Astrocyte (in vitro differentiated cells and primary cell): ENCODE results near the gene USP17L22. TPM values are rescaled to one million over a fixed set of nuclear protein-coding genes. Genes with fewer than 3 reads are reported as not detected.
"Not testable (repeated sequence)": the region's sequence is repeated elsewhere in the genome, so short reads cannot be mapped to it uniquely, and the experiment has no call there.

Experiments
- DNase-seq: peaks from one replicate; pipeline ENCODE4 v3.0.0-alpha.2; 2010; ENCODE audit warnings: low read depth
- FAIRE-seq: peaks from 2 replicates; lab custom pipeline; 2011; peaks lifted over from hg19 to GRCh38; lab: Jason Lieb, UNC
- H2AFZ ChIP-seq: 2 replicates; pipeline ENCODE4 v1.6.0; 2012; ENCODE audit warnings: low read depth, low read length, inconsistent platforms
- H3K27ac ChIP-seq: 2 replicates; pipeline ENCODE4 v1.5.1; 2011; ENCODE audit warnings: low read depth, low read length, inconsistent platforms
- H3K27me3 ChIP-seq: 2 replicates; pipeline ENCODE4 v1.6.0; 2011; ENCODE audit warnings: low read length, inconsistent platforms; ENCODE audit not compliant: insufficient read depth
- H3K36me3 ChIP-seq: 2 replicates; pipeline ENCODE4 v1.5.1; 2011; ENCODE audit warnings: low read length, inconsistent platforms; ENCODE audit not compliant: insufficient read depth
- H3K4me1 ChIP-seq: 2 replicates; pipeline ENCODE4 v1.5.1; 2011; ENCODE audit warnings: low read length, inconsistent platforms; ENCODE audit not compliant: insufficient read depth
- H3K4me2 ChIP-seq: 2 replicates; pipeline ENCODE4 v1.6.0; 2012; ENCODE audit warnings: low read length, inconsistent platforms
- H3K4me3 ChIP-seq: 2 replicates; pipeline ENCODE4 v1.5.1; 2011; ENCODE audit warnings: low read depth, mild to moderate bottlenecking, low read length, inconsistent platforms; ENCODE audit not compliant: insufficient read depth
- H3K79me2 ChIP-seq: 2 replicates; pipeline ENCODE4 v1.6.0; 2012; ENCODE audit warnings: mild to moderate bottlenecking, low read length, inconsistent platforms; ENCODE audit not compliant: insufficient read depth
- H3K9ac ChIP-seq: 2 replicates; pipeline ENCODE4 v1.6.0; 2012; ENCODE audit warnings: mild to moderate bottlenecking, low read length, inconsistent platforms
- H3K9me3 ChIP-seq: 2 replicates; pipeline ENCODE4 v1.5.1; 2012; ENCODE audit warnings: low read depth, mild to moderate bottlenecking, low read length, inconsistent platforms; ENCODE audit not compliant: insufficient read depth
- H4K20me1 ChIP-seq: 2 replicates; pipeline ENCODE4 v1.6.0; 2012; ENCODE audit warnings: low read length, inconsistent platforms; ENCODE audit not compliant: insufficient read depth
- H3K27ac Mint-ChIP-seq: one replicate; pipeline ENCODE4 v1.8.0; 2021; ENCODE audit warnings: mild to moderate bottlenecking, mixed read lengths; ENCODE audit not compliant: unreplicated experiment
- H3K27me3 Mint-ChIP-seq: one replicate; pipeline ENCODE4 v1.8.0; 2021; ENCODE audit warnings: low read depth, mixed read lengths; ENCODE audit not compliant: unreplicated experiment
- H3K36me3 Mint-ChIP-seq: one replicate; pipeline ENCODE4 v1.8.0; 2021; ENCODE audit warnings: low read depth, mixed read lengths; ENCODE audit not compliant: unreplicated experiment
- H3K4me1 Mint-ChIP-seq: one replicate; pipeline ENCODE4 v1.8.0; 2021; ENCODE audit warnings: low read depth, mixed read lengths; ENCODE audit not compliant: unreplicated experiment
- H3K4me3 Mint-ChIP-seq: one replicate; pipeline ENCODE4 v1.8.0; 2021; ENCODE audit warnings: mild to moderate bottlenecking, moderate library complexity, mixed read lengths; ENCODE audit not compliant: unreplicated experiment
- H3K9me3 Mint-ChIP-seq: one replicate; pipeline ENCODE4 v1.8.0; 2021; ENCODE audit warnings: mild to moderate bottlenecking, mixed read lengths; ENCODE audit not compliant: unreplicated experiment
- total RNA-seq: library from RNA; stranded (reverse); gene quantifications from 2 replicates; pipeline ENCODE4 v1.2.1, GENCODE V29; 2021

The USP17L22 gene
- total RNA-seq, 1 donor from 2014 or later: not detected

- not testable (repeated sequence) for H3K9me3 Mint-ChIP-seq
Observed at GRCh38 chr4:9243579-9243978, 23.8 kb upstream of the USP17L22 start, which contains the start of gene USP17L17. Gene USP17L17 (plus strand): TSS chr4:9243879. CDS start chr4:9243879, 0 bp downstream.

GRCh38 chr4:9247953-9248680 lies 19.3 kb upstream of the USP17L22 start, which contains the start of gene USP17L18:
Gene USP17L18 (plus strand): TSS chr4:9248630. CDS start chr4:9248630, 0 bp downstream.
- H3K9ac ChIP-seq, H3K9me3 ChIP-seq, H3K27ac Mint-ChIP-seq, H3K27me3 Mint-ChIP-seq, H3K27ac ChIP-seq, H3K36me3 ChIP-seq, H3K4me1 Mint-ChIP-seq, H3K9me3 Mint-ChIP-seq, H3K4me3 Mint-ChIP-seq, H3K36me3 Mint-ChIP-seq, H3K4me3 ChIP-seq, DNase-seq, H4K20me1 ChIP-seq, FAIRE-seq, H3K4me1 ChIP-seq, H3K4me2 ChIP-seq, H3K79me2 ChIP-seq, H2AFZ ChIP-seq, H3K27me3 ChIP-seq: not testable (repeated sequence)

More at GRCh38 chr4:9243579-9243978, 23.8 kb upstream of the USP17L22 start, which contains the start of gene USP17L17:
- not testable (repeated sequence) for H3K4me2 ChIP-seq, H3K9ac ChIP-seq, H3K36me3 Mint-ChIP-seq, H3K36me3 ChIP-seq, H3K27ac Mint-ChIP-seq, H3K79me2 ChIP-seq, H3K27me3 ChIP-seq, H4K20me1 ChIP-seq, H3K27me3 Mint-ChIP-seq, H3K4me1 Mint-ChIP-seq, H3K4me1 ChIP-seq, H3K4me3 Mint-ChIP-seq, H3K9me3 ChIP-seq, H3K4me3 ChIP-seq, FAIRE-seq, DNase-seq, H2AFZ ChIP-seq, H3K27ac ChIP-seq

GRCh38 chr4:9253078-9253477 lies 14.3 kb upstream of the USP17L22 start, which contains the start of gene USP17L19:
Gene USP17L19 (plus strand): TSS chr4:9253378. CDS start chr4:9253378, 0 bp downstream.
- not testable (repeated sequence) for H3K27ac Mint-ChIP-seq, H3K9me3 ChIP-seq, H3K9ac ChIP-seq, H2AFZ ChIP-seq, H3K27me3 ChIP-seq, H3K27ac ChIP-seq, H3K36me3 ChIP-seq, H4K20me1 ChIP-seq, H3K27me3 Mint-ChIP-seq, DNase-seq, H3K9me3 Mint-ChIP-seq, H3K4me3 ChIP-seq, H3K4me2 ChIP-seq, H3K4me1 ChIP-seq, H3K4me3 Mint-ChIP-seq, H3K36me3 Mint-ChIP-seq, H3K79me2 ChIP-seq, FAIRE-seq, H3K4me1 Mint-ChIP-seq

DNA sequence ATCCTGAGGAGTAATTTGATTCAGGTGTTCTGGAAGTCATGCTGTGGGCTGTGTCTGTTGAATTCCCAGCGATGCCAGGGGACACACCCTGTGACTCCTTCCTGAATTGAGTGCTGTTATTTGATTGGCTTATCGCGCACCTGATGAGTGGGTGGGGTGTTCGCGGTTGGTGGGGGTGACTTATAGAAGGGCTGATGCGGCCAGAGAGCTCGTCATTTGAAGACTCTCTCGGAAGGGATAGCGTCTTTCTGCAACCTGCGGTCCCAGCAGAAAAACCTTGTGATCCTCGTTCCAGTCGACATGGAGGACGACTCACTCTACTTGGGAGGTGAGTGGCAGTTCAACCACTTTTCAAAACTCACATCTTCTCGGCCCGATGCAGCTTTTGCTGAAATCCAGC lies 9.6 kb upstream of the USP17L22 start, which contains the start of gene USP17L20:
USP17L20 (plus strand) TSS at position 301 of the 400 bp plus-strand sequence; CDS start at position 301, 0 bp downstream.
- H3K4me2 ChIP-seq, DNase-seq, H3K79me2 ChIP-seq, H3K9ac ChIP-seq, H3K27ac ChIP-seq, H3K4me3 Mint-ChIP-seq, H3K27ac Mint-ChIP-seq, H3K4me3 ChIP-seq, H3K27me3 Mint-ChIP-seq, H2AFZ ChIP-seq, FAIRE-seq, H3K4me1 ChIP-seq, H3K27me3 ChIP-seq, H3K9me3 Mint-ChIP-seq, H3K4me1 Mint-ChIP-seq, H4K20me1 ChIP-seq, H3K36me3 ChIP-seq, H3K9me3 ChIP-seq, H3K36me3 Mint-ChIP-seq: not testable (repeated sequence)

GRCh38 chr4:9262572-9262971 lies 4.8 kb upstream of the USP17L22 start, which contains the start of gene USP17L21:
Gene USP17L21 (plus strand): TSS chr4:9262872. CDS start chr4:9262872, 0 bp downstream.
- H3K4me1 Mint-ChIP-seq, H3K79me2 ChIP-seq, H3K4me1 ChIP-seq, H3K27me3 ChIP-seq, H3K4me3 Mint-ChIP-seq, H4K20me1 ChIP-seq, H3K9me3 ChIP-seq, H2AFZ ChIP-seq, H3K4me2 ChIP-seq, H3K36me3 ChIP-seq, H3K4me3 ChIP-seq, FAIRE-seq, DNase-seq, H3K27ac ChIP-seq, H3K36me3 Mint-ChIP-seq, H3K9me3 Mint-ChIP-seq, H3K27ac Mint-ChIP-seq, H3K9ac ChIP-seq, H3K27me3 Mint-ChIP-seq: not testable (repeated sequence)

DNA sequence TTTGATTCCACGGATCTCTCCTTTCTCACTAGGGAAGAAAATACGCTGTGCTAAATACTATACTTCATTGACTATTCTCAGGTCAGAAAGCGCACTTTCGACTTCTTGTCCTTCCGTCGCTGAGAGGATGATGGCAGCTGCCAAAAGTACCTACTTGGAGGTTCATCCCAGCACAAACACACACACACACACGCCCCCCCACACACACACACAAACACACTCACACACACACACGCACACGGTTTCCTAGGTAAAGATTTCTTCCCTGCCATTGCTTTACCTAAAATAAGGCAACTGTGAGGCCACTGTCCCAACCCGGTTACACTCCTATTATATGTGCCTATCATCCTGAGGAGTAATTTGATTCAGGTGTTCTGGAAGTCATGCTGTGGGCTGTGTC lies 4.3 kb downstream of the USP17L22 start:
- H3K27ac ChIP-seq, H3K4me3 ChIP-seq, H3K4me1 ChIP-seq, H3K4me1 Mint-ChIP-seq, H3K27me3 ChIP-seq, H3K9me3 Mint-ChIP-seq, H3K36me3 Mint-ChIP-seq, H3K27me3 Mint-ChIP-seq, H3K36me3 ChIP-seq, H3K27ac Mint-ChIP-seq, DNase-seq, H3K4me3 Mint-ChIP-seq, H3K9me3 ChIP-seq, H3K9ac ChIP-seq, FAIRE-seq, H4K20me1 ChIP-seq, H3K4me2 ChIP-seq, H2AFZ ChIP-seq, H3K79me2 ChIP-seq: not testable (repeated sequence)
